Coronary artery (tissue), 2 donors: Measurements from ENCODE around the gene HOXA11.
A peak's percentile ranks its signal among the peaks of the same experiment; 100 is the strongest.

Source experiments
- DNase-seq: peaks from one replicate; pipeline ENCODE4 v3.0.0-alpha.2; 2017; ENCODE audit warnings: low spot score
- H3K27ac ChIP-seq, 2 donors: fragments of 200-600 bp; sonication (generic); one replicate each; pipeline ENCODE4 v1.5.1; 2016 to 2019
- H3K4me3 ChIP-seq: fragments of 200-600 bp; sonication (generic); 2 replicates; pipeline ENCODE4 v1.5.1; 2016; ENCODE audit warnings: mild to moderate bottlenecking, moderate library complexity
- TF ChIP-seq, protein P1 (sequence below): fragments of 200-600 bp; sonication (generic); IDR thresholded peaks from one replicate; pipeline ENCODE4 v1.5.1; 2019; ENCODE audit warnings: antibody characterized with exemption

Gene HOXA11

DNA sequence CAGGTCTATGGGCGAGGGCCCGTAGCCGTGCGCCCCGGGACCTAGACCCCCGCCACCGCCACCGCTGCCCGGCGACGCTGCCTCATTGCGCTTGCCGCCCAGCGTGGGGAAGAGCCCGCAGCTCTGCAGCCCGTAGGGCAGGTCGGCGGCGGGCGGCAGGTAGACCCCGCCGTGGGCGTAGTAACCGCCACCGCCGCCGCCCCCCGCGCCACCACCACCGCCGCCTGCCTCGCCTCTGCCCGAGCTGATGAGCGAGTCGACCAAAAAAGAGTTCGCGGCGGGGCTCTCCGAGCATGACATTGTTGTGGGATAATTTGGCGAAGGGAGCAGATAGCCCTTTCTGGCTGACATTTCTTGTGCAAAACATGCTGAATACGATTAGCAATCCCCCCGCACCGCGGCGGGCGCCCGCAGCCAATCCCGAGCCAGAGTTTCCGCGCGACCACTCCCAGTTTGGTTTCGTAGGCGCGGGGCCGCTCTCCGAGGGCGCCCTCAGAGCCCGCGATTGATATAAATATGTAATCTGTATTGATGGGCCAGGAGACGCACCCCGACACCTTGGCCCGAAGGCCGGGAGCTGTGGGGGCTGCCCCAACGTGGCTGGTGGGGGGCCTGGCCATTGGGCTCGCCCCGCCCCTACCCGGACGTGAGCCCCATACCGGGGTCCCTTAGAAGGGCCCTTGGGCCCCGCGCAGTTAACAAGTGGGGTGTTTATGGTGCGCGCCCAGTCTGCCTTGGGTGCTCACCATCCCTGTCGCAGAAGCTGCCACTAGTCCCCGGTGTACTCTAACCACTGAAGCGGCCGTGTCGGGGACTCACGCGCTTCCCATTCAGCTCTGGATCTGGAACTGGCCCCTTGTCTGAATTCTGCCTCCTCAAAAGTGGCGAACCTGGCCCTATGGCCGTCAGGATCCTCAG lies 10.8 kb downstream of the HOXA11 start, which contains the start of gene HOXA10:
TSS of gene HOXA10 (minus strand) at position 365 of the 918 bp plus-strand sequence. CDS start at position 351, 14 bp downstream.
- no peak for DNase-seq
- peak within 1 kb of the TSS; percentile 76 for H3K4me3 ChIP-seq
- TF ChIP-seq, protein P1, sequence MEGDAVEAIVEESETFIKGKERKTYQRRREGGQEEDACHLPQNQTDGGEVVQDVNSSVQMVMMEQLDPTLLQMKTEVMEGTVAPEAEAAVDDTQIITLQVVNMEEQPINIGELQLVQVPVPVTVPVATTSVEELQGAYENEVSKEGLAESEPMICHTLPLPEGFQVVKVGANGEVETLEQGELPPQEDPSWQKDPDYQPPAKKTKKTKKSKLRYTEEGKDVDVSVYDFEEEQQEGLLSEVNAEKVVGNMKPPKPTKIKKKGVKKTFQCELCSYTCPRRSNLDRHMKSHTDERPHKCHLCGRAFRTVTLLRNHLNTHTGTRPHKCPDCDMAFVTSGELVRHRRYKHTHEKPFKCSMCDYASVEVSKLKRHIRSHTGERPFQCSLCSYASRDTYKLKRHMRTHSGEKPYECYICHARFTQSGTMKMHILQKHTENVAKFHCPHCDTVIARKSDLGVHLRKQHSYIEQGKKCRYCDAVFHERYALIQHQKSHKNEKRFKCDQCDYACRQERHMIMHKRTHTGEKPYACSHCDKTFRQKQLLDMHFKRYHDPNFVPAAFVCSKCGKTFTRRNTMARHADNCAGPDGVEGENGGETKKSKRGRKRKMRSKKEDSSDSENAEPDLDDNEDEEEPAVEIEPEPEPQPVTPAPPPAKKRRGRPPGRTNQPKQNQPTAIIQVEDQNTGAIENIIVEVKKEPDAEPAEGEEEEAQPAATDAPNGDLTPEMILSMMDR = no peak
- H3K27ac ChIP-seq = no peak within 1 kb of the TSS

DNA sequence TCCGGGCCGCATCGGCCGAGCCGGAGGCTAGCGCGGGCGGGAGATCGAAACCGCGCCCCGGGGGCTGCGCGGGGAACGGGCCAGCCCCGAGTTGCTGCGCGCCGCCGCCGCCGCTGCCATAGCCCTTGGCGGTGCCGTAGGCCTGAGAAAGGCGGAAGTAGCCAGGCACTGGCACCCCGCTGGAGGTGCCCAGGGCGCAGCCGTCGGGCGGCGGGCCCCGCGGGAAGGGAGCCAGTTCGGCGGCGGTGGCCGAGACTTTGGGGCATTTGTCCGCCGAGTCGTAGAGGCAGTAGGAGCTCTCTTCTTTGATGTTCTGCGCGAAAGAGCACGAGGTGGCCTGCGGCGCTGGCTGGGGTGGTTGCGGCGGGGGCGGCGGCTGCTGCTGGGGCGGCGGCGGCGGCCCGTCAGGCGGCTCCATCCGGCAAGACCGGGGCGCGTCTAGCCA lies 11.5 kb downstream of the HOXA11 start:
- peak overlapping the region; percentile 76 for H3K4me3 ChIP-seq
- no peak overlapping the region for H3K27ac ChIP-seq
- DNase-seq = no peak
- TF ChIP-seq, protein P1 = no peak

DNA sequence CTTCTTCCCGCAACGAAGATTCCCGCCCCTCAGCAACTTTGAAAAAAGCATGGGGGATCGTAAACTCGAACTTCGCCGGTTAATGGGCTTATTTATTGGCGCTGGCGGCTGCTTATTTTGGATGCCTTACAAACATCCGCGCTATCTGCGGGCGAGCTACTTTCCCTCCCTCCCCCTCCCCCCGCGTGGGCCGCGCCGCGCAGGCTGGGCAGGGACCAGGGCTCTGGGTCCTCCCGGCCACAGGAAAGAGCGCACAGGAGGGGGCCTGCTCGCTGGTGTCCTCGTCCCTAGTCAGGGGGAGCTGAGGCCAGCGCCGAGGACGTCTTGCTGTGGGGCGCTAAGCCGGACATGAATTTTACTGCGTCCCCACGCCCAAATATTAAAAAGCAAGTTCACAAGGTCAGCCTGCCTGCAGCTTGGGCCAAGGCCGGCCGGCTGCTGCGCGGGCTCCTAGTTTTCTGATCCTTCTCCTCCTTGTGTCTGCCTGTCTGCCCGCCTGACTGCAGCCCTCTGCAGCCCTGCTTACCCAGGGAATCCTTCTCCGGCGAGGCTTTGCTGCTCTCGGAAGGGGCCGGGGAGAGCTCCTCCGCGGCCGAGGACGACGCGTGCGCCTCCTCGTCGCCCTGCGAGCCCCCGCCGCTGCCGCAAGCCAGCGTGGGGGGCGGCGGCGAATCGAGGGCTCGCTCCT lies 12.1 kb downstream of the HOXA11 start:
- Histone ChIP-seq H3K27ac (no peak overlapping the region), H3K4me3 (peak overlapping the region; percentile 76)
- DNase-seq = no peak
- TF ChIP-seq, protein P1 = no peak

DNA sequence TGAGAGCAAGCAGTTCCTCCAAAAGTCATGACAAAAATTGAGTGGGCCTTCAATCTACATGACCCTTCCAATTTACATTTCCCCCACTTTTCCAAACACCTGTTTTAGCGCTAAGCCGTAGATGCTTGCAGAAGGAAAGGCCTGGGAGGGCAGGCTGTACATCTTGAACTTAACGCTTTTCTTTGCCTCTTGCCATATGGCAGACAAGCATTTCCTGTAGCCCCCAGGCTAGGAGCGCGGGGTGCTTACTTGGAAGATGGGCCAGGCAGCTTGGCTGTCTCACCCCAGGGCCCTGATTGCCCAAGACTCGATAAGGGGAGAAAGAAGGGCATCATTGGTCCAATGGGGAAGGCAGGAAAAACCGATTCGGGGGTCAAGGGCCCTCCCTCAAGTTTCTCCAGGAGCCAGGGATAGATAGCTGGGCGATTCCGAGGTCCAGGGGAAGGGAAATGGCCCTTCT lies 12.7 kb downstream of the HOXA11 start:
- TF ChIP-seq, protein P1 = no peak
- Histone ChIP-seq H3K4me3 (peak overlapping the region; percentile 76), H3K27ac (no peak overlapping the region)
- DNase-seq = no peak

DNA sequence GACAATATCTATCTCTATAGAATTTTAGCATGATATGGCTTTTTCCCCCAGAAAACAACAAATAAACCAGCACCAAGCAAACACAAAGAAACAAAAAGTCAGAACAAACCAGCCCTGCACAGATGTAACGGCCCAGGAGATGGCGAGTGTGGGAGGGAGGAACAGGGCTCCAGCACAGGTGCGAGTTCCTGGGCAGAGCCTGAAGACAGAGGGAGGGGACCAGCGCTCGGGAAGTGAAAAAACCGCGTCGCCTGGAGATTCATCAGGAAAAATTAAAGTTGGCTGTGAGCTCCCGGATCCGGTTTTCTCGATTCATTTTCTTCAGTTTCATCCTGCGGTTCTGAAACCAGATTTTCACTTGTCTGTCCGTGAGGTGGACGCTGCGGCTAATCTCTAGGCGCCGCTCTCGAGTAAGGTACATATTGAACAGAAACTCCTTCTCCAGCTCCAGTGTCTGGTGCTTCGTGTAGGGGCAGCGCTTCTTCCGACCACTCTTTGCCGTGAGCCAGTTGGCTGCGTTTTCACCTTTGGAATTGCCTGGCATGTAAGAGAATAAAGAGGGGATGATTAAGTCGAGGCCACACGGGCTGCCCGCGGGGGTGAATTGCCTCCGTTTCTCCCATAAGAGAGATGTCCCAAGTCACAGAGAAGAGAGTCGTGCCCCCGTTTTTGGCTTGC lies 13.3 kb downstream of the HOXA11 start:
- TF ChIP-seq, protein P1 = no peak
- DNase-seq = no peak
- Histone ChIP-seq H3K4me3 (no peak overlapping the region), H3K27ac (no peak overlapping the region)

DNA sequence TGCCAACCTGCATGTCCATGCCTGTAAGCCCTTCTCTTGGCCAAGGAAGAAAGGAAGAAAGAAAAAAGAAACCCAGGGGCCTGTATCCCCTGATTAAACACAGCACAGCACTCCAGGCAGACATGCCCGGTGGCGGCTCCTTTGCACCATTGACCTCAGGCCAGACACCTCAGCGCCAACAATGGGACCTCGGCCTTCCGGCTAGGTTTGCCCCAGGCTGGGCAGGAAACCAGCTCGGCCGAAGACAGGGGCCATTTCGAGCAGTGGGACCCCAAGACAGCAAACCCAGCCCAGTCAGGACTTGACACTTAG lies 13.8 kb downstream of the HOXA11 start:
- DNase-seq = no peak
- no peak overlapping the region for H3K4me3 ChIP-seq
- H3K27ac ChIP-seq = no peak overlapping the region

More for the DNA sequence above, 13.8 kb downstream of the HOXA11 start:
- TF ChIP-seq, protein P1 = no peak
